Measurements from ENCODE around the gene UBE2F. TPM values are rescaled to one million over a fixed set of nuclear protein-coding genes. Genes with fewer than 3 reads are reported as not detected.

The UBE2F gene
- polyA plus RNA-seq, 2 of the 4 experiments (the other 2 are of a cell fraction) = 49.7 to 81.1 TPM

DNA sequence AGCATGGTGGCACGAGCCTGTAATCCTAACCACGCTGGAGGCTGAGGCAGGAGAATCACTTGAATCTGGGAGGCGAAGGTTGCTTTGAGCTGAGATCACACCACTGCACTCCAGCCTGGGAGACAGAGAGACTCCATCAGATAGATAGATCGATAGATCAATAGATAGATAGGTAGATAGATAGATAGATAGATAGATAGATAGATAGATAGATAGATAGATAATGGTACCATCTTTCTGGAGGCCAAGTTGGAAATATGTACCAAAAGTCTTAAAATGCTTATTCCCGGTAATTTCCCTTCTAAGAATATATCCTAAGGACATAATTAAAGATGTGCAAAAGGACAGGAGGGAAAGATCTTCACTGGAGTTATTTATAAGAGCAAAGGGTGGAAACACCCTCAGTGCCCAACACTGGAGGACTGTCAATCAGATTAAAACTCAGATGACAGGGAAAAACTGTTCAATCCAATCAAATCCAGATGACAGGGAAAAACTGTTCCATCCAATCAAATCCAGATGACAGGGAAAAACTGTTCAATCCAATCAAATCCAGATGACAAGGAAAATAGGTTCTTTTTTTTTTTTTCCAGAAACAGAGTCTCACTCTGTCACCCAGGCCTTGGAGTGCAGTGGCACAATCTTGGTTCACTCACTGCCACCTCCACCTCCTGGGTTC lies 49.0 kb upstream of the UBE2F start:
- DNase-seq (ENCODE audit: low read depth in 1 of 2, low spot score in 1 of 2) (no peak), ATAC-seq (no peak), FAIRE-seq (no peak)
- TF ChIP-seq JUNB (IDR thresholded peaks at IDR 0.05) = no peak
- no peak for TF ChIP-seq MAFK (IDR thresholded peaks at IDR 0.05; ENCODE audit: partially characterized antibody)
- no peak for TF ChIP-seq SREBF2 (IDR thresholded peaks at IDR 0.05)
- TF ChIP-seq POLR2AphosphoS2 (conservative IDR thresholded peaks at IDR 0.05; ENCODE audit: low read length) = no peak
- TF ChIP-seq, protein P1, sequence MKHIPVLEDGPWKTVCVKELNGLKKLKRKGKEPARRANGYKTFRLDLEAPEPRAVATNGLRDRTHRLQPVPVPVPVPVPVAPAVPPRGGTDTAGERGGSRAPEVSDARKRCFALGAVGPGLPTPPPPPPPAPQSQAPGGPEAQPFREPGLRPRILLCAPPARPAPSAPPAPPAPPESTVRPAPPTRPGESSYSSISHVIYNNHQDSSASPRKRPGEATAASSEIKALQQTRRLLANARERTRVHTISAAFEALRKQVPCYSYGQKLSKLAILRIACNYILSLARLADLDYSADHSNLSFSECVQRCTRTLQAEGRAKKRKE (CRISPR knock-in tag; IDR thresholded peaks at IDR 0.05; ENCODE audit: low read depth) = no peak
- TF ChIP-seq FOSB (CRISPR knock-in tag; IDR thresholded peaks at IDR 0.05) = no peak
- TF ChIP-seq PHF8 (IDR thresholded peaks at IDR 0.05; ENCODE audit: borderline replicate concordance, low read depth) = no peak
- TF ChIP-seq FOXS1 (CRISPR knock-in tag; IDR thresholded peaks at IDR 0.05) = no peak
- no peak for TF ChIP-seq NR3C1 (IDR thresholded peaks at IDR 0.05)
- TF ChIP-seq, protein P2, sequence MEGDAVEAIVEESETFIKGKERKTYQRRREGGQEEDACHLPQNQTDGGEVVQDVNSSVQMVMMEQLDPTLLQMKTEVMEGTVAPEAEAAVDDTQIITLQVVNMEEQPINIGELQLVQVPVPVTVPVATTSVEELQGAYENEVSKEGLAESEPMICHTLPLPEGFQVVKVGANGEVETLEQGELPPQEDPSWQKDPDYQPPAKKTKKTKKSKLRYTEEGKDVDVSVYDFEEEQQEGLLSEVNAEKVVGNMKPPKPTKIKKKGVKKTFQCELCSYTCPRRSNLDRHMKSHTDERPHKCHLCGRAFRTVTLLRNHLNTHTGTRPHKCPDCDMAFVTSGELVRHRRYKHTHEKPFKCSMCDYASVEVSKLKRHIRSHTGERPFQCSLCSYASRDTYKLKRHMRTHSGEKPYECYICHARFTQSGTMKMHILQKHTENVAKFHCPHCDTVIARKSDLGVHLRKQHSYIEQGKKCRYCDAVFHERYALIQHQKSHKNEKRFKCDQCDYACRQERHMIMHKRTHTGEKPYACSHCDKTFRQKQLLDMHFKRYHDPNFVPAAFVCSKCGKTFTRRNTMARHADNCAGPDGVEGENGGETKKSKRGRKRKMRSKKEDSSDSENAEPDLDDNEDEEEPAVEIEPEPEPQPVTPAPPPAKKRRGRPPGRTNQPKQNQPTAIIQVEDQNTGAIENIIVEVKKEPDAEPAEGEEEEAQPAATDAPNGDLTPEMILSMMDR (IDR thresholded peaks at IDR 0.05) = no peak
- no peak for TF ChIP-seq NFE2L2 (conservative IDR thresholded peaks at IDR 0.05; ENCODE audit: low read length)
- TF ChIP-seq HEYL (CRISPR knock-in tag; IDR thresholded peaks at IDR 0.05) = no peak
- TF ChIP-seq, protein P3, sequence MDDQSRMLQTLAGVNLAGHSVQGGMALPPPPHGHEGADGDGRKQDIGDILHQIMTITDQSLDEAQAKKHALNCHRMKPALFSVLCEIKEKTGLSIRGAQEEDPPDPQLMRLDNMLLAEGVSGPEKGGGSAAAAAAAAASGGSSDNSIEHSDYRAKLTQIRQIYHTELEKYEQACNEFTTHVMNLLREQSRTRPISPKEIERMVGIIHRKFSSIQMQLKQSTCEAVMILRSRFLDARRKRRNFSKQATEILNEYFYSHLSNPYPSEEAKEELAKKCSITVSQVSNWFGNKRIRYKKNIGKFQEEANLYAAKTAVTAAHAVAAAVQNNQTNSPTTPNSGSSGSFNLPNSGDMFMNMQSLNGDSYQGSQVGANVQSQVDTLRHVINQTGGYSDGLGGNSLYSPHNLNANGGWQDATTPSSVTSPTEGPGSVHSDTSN (IDR thresholded peaks at IDR 0.05) = no peak
- no peak for TF ChIP-seq SMC3 (IDR thresholded peaks at IDR 0.05)
- no peak for TF ChIP-seq HDAC2 (IDR thresholded peaks at IDR 0.05)
- no peak for TF ChIP-seq POLR2A (IDR thresholded peaks at IDR 0.05; ENCODE audit: low read length)
- TF ChIP-seq RARB (CRISPR knock-in tag; IDR thresholded peaks at IDR 0.05) = no peak
- TF ChIP-seq RCOR1 (IDR thresholded peaks at IDR 0.05; ENCODE audit: low read depth, low read length) = no peak
- H3K4me3 ChIP-seq = no peak overlapping the region
- no peaks in the 10 kb centered on the region for H3K9me3 ChIP-seq
- ChIA-PET CTCF (interaction anchor here (1.0 kb wide), 1 partner anchor 122 kb away, joined by 3 read pairs; no protein-coding TSS in a partner anchor), POLR2A (no interaction called here)
- 64% methylated on average over 5 of the region's 5 CpGs for WGBS (ENCODE audit: missing lambda C conversion rate)
- H3K27ac ChIP-seq = no peak overlapping the region
- H3K4me1 ChIP-seq = no peaks in the 10 kb centered on the region; the same call in 2 of the 3 replicates
- no peak overlapping the region for H3K4me2 ChIP-seq

DNA sequence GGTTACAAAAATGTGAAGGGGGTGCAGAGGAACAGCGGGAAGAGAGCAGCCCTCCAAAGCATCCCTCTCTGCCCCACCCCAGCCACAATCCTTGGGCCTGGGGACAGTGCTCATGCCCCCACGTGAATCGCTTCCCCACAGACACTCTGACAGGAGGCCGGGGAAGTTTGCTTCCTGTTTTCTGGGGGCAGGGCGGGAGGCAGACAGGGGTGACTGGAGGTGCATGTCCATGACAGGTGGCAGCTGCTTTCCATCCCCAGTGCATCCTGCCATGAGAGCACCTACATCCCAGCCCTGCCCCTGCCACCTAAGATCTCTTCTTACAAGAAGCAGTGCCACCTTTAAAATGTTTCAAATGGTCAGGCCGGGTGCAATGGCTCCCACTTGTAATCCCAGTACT lies 47.2 kb upstream of the UBE2F start:
- Histone ChIP-seq H3K4me3 (no peak overlapping the region), H3K27ac (no peak overlapping the region), H3K4me1 (peaks cover 5% of the 10 kb centered on the region; the same call in 1 of the 3 replicates), H3K9me3 (no peaks in the 10 kb centered on the region), H3K4me2 (no peak overlapping the region)
- DNase-seq (ENCODE audit: low read depth in 1 of 2, low spot score in 1 of 2) (no peak), ATAC-seq (no peak), FAIRE-seq (no peak)
- ChIA-PET POLR2A (no interaction called here), CTCF (interaction anchor here (1.2 kb wide), 1 partner anchor 30 kb away, joined by 5 read pairs; no protein-coding TSS in a partner anchor)
- TF ChIP-seq, protein P2 (IDR thresholded peaks at IDR 0.05) = no peak
- TF ChIP-seq CHD4 (IDR thresholded peaks at IDR 0.05; ENCODE audit: borderline replicate concordance) (no peak), HOXA7 (CRISPR knock-in tag; IDR thresholded peaks at IDR 0.05) (no peak), CEBPB (IDR thresholded peaks at IDR 0.05) (no peak), SREBF2 (IDR thresholded peaks at IDR 0.05) (no peak)
- TF ChIP-seq, protein P4, sequence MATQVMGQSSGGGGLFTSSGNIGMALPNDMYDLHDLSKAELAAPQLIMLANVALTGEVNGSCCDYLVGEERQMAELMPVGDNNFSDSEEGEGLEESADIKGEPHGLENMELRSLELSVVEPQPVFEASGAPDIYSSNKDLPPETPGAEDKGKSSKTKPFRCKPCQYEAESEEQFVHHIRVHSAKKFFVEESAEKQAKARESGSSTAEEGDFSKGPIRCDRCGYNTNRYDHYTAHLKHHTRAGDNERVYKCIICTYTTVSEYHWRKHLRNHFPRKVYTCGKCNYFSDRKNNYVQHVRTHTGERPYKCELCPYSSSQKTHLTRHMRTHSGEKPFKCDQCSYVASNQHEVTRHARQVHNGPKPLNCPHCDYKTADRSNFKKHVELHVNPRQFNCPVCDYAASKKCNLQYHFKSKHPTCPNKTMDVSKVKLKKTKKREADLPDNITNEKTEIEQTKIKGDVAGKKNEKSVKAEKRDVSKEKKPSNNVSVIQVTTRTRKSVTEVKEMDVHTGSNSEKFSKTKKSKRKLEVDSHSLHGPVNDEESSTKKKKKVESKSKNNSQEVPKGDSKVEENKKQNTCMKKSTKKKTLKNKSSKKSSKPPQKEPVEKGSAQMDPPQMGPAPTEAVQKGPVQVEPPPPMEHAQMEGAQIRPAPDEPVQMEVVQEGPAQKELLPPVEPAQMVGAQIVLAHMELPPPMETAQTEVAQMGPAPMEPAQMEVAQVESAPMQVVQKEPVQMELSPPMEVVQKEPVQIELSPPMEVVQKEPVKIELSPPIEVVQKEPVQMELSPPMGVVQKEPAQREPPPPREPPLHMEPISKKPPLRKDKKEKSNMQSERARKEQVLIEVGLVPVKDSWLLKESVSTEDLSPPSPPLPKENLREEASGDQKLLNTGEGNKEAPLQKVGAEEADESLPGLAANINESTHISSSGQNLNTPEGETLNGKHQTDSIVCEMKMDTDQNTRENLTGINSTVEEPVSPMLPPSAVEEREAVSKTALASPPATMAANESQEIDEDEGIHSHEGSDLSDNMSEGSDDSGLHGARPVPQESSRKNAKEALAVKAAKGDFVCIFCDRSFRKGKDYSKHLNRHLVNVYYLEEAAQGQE (IDR thresholded peaks at IDR 0.05) = no peak
- 70% methylated on average over 6 of the region's 6 CpGs for WGBS (ENCODE audit: missing lambda C conversion rate)

Measured in A549 (cell line).